ENCODE results near the gene PPP1R15B.
"Not testable (repeated sequence)": the region's sequence is repeated elsewhere in the genome, so short reads cannot be mapped to it uniquely, and the experiment has no call there.

PPP1R15B gene

DNA sequence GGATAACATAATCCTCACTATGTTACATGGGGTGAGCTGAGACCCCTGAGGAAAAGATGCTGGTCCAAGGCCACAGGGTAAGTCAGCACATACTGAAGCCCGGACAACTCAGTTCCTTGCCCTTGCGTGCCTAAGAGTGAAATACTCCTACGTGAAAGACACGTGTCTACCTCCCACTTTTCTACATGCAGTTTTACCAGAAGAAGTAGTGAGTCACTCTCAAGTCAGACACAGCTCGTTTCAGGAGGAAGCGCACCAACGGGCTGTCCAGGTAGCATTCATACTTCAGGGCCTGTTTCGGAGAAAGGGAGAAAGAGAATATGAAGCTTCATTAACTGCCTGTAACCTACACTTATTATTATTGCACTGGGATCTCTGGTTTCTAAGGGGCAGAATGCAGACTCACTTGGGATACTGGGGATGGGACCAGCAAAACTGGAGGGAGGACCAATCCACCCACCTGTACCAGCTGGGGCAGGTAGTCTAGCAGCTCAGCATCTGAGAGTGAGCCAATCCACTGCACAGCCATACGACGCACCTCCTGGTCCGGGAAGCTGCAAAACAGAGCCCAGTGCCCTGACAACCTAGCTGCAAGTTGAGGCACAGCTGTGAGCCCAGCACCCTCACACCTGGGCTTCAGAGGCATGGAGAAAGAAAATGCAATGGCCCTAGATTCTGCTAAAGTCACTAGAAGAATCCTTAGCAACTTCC, 32.4 kb upstream of the PPP1R15B start:
- no peak for DNase-seq (ENCODE audit: low read depth)

DNA sequence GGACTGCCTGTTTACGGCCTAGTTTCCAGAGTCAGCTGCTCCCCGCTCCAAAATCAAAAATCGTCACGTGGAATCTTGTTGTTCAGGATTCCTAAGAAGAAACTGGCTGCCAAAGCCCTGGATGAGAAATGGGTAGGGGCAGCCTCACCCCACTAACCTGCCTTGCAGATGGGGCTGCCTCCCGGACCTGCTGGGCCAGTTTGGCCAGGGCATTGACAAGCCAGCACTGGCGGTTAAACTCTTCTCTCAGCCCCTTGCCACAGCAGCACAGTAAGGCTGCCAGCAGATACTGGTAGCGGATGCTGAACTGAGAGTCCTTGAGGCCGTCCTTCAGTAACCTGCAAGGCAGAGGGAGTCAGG, 31.6 kb upstream of the PPP1R15B start:
- DNase-seq (ENCODE audit: low read depth) = no peak

DNA sequence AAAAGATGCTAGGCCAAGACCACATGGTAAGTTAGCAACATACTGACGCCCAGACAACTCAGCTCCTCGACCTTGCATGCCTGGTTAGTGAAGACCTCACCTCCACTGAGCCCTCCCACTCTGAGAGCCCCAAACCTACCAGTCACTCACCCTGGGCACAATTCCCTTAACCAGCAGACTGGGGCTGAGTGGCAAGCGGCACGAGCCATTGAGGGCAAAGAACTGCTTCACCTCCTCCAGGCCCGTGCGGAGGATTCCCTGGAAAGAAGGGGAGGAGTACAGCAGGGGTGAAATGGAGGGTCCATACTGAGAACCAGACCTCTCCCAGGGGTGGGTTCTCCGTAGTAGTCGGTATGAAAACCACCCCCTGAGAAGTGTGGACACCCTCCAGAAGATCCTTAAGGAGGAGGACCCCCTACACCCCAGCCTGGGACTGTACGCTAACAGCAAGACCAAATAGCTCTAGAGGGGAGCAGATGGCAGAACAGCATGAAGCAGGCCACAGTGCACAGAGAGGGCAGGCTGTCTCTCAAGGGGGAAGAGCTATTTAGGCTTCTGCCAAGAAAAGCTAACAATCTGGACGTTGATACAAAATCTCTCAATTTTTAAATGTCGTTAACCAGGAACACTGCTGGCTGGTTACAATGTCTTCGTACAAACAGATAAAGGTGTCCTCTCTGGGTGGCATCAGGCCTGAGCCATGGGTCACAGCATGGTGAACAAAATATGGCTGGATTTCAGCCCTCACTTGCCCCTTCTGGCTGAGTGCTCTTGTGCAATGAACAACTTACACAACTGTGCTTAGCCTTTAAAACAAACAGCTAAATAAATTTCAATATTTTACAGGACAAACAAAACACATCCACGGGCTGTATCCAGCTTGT, 31.0 kb upstream of the PPP1R15B start:
- no peak for DNase-seq (ENCODE audit: low read depth)

DNA sequence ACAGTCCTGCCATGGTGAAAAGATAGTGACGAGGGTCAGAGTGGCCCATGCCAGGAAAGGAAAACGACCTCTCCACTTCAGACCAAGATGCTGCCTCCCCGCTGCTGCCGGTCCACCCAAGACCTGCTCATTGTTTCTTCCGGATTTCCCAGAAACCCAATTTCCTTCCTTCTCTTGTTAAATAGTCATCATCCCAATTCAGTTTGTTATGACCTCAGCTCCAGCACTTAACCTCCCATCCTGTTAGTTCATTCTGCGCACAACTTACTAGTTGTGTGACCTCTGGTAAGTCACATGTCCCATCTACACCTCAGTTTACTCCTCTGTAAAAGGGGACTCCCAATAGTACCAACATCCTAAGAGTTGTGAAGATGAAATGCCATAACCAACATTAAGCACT, 29.9 kb upstream of the PPP1R15B start:
- no peak for DNase-seq (ENCODE audit: low read depth)

DNA sequence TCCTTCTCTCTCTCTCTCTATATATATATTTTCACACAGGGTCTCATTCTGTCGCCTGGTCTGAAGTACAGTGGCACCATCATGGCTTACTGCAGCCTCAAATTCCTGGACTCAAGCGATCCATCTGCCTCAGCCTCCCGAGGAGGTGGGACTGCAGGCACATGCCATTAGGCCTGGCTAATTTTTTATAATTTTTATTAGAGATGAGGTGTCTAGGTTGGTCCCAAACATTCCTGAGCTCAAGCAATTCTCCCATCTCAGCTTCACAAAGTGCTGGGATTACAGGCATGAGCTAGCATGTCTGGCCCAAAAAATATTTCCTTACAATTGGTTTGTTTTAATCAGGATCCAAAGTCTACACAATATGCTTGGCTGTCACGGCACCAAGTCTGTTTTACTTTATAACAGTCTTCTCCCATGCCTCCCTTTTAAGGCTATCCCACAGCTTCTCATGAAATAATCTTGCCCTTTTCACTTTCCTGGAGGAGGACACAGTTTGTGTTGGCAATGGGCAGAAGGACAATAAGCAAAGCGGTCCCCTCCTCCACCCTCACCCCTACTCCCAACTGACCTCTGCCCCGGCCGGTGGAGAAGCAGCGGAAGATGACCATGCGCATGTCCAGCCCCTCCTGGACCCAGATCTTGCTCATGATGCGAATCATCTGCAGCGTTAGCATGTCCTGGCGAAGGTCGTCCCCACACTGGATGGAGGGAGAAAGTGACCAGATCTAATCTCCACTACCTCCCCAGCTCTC, 28.2 kb upstream of the PPP1R15B start:
- no peak for DNase-seq (ENCODE audit: low read depth)

DNA sequence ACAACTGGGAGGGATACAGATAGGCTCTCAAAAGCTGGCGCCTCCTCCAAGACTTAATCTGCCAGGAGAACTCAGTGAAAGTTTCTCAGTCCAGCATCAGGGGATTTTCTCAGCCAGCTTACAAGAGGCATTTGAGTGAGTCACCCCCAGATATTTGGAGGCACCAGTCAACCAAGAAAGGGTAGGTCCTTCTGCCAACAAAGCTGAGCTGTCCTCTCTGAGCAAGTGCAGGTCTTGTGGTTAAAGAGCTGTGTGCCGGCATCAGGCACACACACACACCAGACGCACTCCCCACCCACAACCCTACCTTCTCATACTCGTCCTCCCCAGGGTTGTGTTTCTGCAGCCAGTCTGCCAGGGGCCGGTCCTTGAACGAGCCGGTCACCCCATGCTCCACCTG, 27.0 kb upstream of the PPP1R15B start:
- DNase-seq (ENCODE audit: low read depth) = peak; percentile 98

DNA sequence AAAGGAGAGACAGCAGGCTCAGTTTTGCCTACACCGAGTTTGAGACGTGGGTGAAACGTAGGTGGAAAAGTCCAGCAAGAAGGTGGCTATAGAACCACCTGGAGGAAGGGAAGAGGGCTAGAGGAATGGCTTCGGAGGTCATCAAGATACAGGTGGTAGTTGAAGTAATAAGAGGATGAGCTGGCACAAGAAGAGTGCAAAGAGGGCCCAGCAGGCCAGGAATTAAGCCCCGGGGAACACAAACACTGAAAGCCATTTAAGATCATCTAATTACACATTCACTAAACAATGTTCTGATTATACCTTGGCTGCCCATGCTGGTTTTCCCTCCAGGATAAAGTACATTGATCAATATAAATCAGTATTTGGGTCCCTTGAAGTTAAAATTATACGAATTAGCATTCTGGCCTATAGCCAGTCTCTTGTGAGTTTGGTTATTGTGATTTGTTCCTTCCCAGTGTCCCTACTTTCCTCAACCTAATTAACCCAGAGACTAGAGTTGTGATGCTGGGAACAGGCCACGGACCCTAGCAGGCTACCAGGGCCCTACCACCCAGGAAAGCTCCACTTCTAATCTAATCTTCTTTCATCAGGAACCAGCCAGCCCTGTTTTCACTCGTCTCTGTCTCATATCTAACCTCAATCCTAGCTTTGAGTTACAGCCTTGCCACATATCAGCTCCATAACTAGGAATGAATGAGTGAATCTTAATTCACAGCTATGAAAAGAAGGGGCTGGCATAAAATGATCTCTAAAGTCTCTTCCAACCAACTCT, 26.4 kb upstream of the PPP1R15B start:
- no peak for DNase-seq (ENCODE audit: low read depth)

DNA sequence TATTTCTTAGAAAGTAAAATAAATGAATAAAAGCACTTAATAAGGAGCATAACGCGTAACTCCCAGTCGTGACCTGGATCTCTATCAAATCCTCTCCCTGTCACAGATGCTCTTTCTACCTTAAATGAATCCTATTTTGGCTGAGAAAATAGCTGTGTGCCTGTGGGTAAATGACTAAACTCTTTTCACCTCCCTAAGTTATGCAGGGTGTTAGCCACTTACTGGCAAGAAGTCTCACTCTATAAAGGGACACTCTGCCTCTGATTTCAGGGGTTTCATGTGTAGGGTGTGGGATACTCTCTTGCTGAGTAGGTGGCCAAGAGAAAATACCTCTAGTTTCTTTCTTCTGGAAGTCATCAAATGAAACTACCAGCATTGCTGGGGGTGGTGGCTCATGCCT, 24.3 kb upstream of the PPP1R15B start:
- peak; percentile 9 for DNase-seq (ENCODE audit: low read depth)

DNA sequence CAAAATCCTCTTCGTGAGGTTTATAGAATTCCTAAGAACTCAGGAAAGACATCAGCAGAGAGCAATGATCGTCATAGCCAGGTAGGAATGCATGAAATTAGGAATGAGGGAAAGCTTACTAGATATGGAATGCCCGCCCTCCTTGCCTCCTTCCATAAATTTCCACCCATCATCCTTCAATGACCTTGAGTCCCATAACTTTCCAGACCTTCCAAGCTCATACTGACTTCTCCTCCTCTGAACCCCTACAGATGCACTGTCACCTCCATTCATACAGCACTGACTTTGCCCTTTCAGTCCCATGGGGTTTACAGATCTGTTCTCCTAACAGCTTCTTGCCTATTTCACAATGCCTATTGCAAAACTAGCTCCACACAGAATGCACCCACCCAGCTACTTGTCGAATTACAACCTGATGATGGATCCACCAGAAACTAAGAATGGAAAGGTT, 23.8 kb upstream of the PPP1R15B start:
- peak; percentile 54 for DNase-seq (ENCODE audit: low read depth)

DNA sequence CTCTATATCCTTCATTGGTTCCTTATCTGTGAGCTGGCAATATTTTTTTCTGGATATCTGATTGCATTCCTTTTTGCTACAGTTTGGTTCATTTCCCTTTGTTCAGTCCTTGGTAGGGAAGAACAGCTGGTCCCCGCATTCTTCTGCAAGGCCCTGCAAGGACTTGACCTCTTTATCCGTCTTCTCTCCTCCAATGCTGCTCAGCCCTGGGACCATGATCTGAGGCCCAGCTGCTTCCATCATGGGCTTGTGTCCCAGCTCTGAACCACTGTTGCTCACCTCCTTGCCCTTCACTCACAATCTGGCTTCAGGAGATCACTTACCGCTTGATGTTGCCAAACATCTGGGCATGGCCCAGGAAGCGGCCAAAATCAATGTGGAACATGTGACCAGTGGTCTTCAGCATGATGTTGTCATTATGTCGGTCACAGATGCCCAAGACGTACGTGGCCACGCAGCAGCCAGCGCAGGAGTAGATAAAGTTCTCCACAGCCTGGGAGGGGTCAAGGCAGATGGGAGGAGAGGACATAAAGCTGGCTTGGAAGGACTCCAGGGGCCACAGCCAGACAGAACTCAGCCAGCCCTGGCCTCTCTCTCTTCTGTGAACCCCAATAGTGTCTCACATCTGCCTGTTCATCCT, 22.6 kb upstream of the PPP1R15B start:
- DNase-seq (ENCODE audit: low read depth) = no peak

DNA sequence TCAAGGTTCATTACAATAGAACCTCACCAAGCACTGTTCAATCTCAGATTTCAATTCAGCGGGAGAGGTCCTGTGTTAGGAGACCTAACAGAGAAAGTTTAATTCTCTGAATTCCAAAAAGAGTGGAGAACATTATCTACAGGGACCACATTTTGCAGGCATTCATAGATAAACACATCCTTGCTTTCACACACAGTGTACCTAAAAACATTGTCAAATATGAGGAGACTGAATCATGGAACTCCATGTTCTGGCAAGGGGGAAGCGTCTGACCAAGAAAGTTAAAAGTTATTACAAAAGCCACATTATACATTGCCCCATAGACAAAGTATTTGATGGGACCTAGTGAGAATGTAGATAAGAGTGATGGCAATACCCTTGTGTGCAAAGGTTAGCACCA, 21.1 kb upstream of the PPP1R15B start:
- DNase-seq (ENCODE audit: low read depth) = no peak

DNA sequence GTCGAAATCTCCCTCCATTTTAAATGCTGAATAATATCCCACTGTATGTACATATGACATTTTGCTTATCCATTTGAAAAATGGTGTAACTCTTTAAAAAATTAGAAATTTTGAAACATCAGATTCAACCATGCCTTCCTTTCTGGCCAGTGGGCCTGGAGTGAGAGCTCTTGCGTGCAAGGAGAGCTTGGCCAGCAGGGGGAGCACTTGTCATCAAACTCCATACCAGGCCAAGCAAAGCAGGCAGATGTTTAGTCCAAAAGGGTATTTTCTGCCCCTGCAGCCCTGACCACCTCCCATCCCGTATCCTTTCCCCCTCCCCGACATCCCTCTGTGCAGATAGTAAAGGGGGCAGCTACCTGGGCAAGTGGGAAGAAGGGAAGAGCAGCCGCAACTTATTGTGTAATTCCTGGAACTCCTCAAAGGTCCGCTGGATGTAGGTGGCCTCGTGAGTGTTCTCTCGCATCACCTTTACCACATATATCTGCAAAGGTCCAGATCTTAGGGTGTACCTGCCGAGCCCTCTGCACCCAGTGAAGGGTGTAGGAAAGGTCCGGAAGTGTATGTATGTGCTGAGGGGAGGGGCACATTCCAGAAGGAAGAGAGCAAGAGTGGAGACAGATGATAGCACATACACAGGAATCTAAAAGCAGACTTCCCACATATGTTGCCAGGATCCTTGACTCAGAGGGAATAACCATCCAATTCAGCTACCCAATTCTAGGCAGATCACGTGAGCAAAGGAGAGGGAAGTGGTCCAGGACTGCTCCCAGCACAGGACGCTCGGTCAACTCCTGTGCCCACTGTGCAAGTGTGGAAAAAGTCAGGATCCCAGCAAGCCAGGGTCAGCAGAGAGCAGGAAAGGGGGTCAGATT, 19.9 kb upstream of the PPP1R15B start:
- DNase-seq (ENCODE audit: low read depth) = peak; percentile 77

DNA sequence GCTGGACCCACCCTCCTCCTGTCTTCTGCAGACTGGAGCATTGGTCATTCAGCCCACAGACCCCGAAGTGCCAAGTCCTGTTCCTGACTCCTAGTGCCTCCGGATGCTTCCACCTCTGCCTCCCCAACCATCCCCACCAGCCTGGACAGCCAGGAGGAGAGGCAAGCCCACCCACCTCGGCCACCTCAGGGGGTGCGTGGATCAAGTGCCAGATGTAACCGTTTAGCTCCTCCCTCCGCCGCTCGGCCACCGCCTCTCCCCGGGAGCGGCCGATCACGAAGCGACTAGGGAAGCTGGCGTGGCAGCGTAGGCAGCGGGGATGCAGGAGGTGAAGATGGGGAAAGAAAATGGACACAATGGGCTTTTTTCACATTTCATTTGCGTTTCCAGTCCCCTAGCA, 18.1 kb upstream of the PPP1R15B start:
- DNase-seq (ENCODE audit: low read depth) = no peak

DNA sequence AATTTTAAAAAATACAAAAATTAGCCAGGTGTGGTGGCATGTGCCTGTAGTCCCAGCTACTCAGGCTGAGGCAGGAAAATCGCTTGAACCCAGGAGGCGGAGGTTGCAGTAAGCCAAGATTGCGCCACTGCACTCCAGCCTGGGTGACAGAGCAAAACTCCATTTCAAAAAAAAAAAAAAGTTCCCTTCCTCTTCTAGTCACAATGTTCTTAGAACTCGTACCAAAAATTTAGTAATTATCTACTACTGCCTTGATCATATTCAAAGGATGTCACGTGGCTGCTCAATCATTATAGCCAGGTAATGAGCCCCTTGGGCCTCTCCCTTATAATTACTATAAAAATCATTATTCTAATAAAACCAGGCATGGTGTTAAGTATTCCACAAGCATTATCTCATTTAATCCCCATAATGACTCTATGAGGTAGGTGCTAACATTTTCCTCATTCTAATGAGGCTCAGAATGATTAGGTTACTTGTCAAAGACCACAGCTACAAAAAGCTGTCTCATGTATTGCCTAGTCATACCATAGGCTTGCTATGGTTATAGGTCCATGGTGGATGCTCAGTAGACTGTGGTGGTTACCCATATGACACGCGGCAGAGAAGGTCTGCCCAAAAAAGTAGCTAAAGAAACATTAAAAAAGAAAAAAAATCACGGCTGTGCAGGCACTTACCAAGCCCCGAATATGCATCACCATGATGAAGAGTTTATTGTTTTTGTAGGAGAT, 15.5 kb upstream of the PPP1R15B start:
- no peak for DNase-seq (ENCODE audit: low read depth)

DNA sequence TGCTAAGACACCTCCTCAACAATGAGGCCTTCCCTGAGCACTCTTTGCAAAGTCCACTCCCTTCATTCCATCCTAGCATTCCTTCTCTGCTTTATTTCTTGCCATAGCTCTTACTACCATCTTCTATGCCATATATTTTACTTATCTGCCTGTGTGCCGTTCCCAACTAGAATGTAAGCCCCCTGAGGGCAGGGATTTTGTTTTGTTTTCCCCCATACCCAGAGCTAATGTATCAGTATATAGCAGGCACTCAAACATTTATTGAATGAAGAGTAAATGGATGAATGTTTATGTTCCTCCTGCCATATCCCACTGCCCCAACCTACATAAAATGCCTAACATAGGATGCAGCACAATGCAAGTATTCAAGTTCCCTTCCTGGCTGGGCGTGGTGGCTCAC, 14.9 kb upstream of the PPP1R15B start:
- DNase-seq (ENCODE audit: low read depth) = no peak

DNA sequence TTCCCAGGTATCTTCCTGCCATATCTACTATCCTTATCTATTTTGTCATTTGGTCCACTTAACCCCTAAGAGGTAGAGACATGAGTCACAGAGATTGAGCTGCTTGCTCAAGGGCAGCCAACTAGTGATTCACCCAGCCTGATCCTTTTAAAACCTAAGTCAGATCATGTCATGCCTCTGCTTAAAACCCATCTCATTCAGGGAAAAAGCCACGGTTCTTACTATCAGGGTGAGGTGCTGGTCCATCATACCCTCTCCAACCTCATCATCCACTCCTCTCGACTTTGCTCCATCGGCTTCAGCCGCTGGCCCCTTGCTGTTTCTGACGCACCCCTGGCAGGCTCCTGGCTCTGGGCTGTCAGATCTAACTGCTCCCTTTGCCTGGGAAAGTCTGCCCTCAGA, 14.4 kb upstream of the PPP1R15B start:
- peak; percentile 85 for DNase-seq (ENCODE audit: low read depth)

DNA sequence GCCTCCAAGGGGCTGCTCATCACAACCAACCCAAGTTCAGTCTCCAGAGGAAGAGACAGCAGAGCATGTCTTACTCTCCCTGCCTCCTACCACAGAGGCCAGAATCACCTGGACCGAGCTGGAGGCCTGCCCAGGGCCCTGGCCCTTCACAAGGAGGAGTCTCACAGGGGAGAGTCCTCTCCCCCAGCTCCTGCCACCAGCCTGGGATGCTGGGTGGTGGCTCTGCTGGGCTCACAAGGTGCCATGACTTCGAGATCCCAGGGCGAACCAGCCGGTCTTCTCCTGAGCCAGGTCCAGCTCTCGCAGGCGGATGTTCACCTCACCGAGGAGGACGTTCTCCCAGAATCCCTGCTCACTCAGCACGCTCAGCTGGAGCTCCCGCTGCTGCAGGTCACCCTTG, 13.0 kb upstream of the PPP1R15B start:
- DNase-seq (ENCODE audit: low read depth) = no peak

DNA sequence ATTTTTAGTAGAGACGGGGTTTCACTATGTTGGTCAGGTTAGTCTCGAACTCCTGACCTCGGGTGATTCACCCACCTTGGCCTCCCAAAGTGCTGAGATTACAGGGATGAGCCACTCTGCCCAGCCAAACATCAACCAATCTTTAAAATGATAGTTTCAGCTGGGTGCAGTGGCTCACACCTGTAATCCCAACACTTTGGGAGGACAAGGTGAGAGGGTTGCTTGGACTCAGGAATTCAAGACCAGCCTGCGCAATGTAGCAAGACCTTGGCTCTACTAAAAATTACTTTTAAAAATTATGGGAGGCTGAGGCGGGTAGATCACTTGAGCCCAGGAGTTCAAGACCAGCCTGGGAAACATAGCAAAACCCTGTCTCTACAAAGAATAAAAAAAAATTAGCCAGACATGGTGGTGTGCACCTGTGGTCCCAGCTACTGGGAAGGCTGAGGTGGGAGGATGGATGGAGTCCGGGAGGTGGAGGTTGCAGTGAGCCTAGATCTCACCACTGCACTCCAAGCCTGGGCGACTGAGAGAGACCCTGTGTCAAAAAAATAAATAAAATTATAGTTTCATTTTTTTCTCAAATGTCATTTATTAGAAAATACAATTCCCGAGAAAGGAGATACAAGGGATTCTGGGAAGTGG, 10.6 kb upstream of the PPP1R15B start:
- not testable (repeated sequence) for DNase-seq (ENCODE audit: low read depth)

DNA sequence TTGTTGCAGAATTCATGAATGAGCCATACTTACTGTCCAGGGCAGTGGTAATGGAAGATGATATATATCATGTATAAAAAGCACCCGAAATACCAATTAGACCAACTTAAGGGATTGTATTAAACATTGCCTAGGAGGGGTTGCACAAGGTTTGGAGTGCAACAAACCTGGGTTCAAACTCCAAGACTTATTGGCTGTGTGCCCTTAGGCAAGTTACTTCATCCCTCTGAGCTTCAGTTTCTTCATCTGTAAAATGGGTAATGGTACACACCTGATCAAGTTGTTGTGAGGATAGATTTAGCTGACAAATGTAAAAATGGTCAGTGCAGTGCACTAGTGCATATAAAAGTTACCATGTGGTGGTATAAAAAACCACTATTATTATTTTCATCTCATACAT, 9.8 kb upstream of the PPP1R15B start:
- no peak for DNase-seq (ENCODE audit: low read depth)
